ENCODE data around the gene ANP32B.

Gene ANP32B

DNA sequence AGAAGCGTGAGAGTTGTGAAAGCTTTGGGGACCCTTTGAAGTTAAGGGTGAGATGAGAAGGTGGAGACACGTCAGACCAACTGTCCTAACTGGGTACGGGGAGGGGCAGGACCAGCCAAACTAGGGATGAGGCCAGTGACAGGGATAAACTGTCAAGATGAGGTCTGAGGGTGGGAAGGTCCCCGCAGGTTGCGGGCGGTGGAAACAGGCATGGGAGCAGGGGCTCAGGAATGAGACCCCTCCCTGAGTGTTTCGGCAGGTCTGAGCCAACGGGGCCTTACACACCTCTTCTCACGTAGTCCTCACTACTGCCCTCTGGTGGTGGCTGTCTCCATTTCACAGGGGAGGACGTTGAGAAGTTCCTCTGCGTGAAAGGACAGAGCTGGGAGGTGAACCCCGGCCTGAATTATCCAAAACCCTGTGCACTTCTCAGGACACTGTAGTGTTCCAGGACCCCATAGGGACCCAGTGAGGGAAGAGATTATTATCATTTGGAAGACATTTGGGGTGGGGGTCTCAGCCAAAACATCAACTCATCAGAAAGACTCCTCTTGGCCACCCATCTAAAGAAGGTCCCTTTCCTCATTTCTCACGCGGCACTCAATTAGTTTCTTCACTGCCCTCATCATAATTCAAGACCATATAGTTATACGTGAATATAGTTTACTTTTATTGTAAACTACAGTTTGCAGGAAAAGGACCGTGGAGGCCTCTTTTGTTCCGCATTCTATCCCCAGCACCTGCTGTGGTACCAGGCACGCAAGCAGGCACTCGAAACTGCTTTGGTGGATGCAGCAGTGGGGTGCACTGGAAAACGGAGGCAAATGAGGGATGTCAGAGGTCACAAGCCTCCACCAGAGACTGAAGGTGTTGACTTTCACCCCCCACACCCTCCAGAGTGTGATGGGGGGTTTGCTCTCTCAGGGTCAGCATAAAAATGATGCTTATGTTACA is 51.7 kb downstream of the ANP32B start:
- peak; percentile 89 for DNase-seq

DNA sequence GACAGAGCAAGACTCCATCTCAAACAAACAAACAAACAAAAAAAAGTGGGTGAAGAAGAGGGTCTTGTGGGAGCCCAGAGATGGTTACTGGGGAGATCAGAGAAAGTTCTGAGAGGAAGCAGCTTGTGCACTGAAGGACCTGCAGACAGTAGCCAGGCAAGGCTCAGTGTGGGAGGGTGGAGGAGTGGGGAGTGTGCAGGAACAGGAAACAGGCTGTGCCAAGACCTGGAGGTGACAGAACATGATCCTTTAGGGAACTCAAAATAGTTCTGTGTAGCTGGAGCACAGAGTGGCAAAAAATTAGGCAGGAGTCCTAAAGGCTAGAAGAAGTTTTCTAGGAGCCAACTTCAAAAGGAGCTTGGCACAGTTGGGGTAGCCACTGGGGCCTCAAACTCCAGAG is 54.2 kb downstream of the ANP32B start:
- DNase-seq, result no peak

DNA sequence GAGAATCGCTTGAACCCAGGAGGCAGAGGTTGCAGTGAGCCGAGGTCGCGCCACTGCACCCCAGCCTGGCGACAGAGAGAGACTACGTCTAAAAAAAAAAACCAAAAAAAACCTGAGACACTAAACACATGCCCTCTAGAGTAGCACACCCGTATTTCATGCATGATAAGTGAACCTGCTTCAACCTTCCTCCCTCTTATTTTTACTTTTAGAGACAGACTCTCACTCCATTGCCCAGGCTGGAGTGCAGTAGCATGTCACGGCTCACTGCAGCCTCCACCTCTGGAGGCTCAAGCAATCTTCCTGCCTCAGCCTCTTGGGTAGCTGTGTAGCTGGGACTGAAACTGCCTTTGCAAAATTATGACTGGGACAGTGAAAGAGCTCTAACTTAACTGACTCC is 55.8 kb downstream of the ANP32B start:
- no peak for DNase-seq

DNA sequence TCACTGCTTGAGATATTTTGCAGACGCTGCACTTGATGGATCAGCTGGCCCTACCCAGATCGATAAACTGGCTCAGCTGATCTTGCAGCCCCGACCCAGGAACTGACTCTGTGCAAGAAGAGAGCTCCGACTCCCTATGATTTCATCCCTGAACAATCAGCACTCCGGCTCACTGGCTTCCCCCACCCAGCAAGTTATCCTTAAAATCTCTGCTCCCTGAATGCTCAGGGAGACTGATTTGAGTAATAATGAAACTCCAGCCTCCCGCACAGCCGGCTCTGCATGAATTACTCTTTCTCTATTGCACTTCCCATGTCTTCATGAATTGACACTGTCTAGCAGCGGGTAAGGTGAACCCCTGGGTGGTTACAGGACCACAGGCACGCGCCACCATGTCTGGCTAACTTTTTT is 56.5 kb downstream of the ANP32B start:
- no peak for DNase-seq

DNA sequence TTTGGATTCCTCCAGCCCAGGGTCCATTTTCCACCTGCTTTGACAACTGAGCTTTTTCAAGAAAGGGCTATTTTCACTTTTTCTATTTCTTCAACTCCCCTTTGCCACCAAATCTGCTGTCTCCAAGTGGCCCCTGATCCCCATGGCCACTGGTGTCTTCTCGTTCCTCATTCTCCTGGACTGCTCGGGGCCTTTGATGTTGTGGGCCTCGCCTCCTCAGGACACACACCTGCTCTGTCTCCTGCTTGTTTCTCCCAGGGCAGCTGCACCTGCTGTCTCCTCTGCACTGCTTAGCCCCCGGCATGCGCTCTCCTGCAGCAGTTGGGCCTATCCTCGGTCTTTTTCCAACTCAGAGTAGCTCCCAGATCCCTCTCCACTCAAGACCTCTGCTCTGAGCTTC is 57.1 kb downstream of the ANP32B start:
- DNase-seq, result no peak

DNA sequence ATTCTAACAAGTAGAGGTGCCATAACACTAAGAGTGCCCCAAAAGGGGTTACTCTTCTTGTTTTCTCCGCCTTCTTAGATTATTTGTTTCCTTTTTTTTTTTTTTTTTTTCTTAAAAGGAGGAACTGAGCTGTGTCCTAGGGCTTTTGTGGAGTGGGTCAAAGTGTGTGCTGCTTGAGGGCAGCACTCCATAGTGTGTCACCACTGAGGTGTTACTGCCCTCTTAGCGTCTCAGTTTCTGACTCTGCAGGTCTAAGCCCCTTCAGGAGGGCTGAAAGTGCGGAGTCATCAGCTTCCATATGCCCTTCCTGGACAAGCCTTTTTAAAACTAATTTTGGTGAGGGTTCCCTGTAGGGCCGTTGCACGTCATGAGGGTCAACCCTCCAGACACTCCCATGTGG is 60.8 kb downstream of the ANP32B start:
- DNase-seq, result no peak

DNA sequence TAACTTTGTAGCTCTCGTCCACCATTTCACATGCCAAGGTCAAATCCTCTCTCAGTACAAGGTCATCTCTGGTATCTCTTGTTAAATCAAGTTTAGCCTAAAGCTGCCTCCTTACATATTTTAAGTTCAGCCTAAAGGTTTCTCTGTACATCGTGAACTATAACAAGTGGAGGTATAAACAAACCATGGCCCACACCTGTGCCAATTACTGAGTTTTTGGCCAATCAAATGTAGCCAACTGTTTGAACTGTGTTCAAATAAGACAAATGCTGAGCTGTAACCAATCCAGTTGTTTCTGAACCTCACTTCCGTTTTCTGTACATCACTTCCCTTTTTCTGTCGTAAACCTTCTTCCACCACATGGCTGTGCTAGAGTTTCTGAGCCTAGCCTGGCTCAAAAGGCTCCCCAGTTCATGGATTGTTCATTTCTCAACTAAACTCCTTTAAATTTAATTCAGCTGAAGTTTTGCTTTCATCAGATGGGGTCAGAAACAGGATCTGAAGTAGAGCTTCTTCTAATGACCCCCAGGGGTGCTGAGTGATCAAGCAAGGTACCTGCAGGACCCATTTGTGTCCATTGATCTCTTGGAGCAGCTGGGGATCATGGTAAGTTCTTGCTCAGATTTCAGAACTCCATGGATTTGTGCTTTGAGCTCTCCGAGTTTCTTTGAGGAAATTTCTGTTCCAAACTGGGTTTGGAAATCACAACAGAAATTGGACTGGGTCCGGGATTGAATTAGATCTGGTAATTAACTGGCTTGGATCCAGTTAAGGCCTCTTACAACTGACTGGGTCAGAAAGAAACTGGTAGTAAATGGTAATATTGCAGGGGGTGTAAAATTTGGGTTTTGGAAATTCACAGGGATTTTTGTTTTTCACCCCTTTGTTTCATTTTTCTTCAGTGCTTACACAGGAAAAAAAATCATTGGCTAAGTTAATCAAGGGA is 62.4 kb downstream of the ANP32B start:
- peak; percentile 86 for DNase-seq

DNA sequence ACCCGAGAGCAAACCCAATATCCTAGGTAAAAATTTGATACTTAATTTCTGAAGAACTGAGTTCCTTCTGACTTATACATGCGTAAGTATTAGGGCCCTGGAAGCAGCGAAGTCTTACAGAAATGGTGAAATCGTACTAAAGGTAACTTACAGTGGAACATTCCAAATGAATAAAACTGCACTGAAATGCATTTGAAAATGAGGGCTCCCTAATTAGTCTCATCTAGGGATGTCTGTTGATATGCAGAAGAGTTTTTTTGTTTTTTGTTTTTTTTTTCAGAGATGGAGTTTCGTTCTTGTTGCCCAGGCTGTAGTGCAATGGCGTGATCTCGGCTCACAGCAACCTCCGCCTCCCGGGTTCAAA is 63.0 kb downstream of the ANP32B start:
- no peak for DNase-seq

DNA sequence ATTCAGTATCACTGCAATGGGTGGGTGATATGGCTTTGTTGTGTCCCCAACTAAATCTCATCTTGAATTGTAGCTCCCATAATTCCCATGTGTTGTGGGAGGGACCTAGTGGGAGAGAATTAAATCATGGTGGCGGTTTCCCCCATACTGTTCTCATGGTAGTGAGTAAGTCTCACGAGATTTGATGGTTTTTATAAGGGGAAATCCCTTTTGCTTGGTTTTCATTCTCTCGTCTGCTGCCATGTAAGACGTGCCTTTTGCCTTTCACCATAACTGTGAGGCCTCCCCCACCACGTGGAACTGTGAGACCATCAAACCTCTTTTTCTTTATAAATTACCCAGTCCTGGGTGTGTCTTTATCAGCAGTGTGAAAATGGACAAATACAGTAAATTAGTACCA is 63.9 kb downstream of the ANP32B start:
- DNase-seq, result peak; percentile 33

DNA sequence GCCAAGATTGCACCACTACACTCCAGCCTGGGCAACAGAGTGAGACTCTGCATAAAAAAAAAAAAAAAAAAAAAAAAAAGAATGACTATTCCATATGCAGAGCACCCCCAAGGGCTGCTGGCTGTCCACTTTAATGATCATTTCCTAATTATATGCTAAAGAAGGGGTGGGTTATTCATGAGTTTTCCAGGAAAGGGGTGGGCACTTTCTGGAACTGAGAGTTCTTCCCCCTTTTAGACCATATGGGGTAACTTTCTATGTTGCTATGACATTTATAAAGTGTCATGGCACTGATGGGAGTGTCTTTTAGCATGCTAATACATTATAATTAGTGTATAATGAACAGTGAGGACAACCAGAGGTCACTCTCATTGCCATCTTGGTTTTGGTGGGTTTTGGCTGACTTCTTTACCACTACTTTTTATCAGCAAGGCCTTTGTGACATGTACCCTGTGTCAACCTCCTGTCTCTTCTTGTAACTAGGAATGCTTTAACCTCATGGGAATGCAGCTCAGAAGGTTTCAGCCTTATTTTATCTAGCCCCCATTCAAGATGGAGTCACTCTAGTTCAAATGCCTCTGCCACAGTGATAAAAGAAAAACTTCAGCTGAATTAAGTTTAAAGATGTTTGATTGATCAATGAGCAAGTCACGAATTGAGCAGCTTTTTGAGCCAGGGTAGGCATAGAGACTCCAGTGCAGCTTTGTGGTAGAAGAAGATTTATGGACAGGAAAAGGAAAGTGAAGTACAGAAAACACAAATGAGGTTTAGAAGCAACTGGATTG is 66.3 kb downstream of the ANP32B start:
- no peak for DNase-seq

DNA sequence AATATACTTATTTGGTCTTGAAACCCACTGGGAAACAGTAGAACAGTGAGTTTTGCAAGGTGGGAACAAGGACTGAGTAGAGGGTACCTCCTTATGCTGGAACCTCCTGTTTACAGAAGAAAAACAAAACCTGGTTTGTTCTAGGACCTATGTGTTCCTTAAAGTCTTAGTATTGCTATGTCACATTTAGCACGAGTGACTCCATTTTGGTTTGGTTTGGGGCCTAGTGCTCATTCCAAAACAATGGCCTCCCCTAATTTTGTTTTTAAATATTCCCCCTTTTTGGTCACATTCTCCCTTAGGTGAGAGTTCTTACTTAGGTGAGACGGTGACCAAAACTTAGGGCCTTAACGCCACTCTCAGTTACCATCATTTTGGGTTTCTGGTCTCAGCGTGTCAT is 67.2 kb downstream of the ANP32B start:
- DNase-seq, result no peak

DNA sequence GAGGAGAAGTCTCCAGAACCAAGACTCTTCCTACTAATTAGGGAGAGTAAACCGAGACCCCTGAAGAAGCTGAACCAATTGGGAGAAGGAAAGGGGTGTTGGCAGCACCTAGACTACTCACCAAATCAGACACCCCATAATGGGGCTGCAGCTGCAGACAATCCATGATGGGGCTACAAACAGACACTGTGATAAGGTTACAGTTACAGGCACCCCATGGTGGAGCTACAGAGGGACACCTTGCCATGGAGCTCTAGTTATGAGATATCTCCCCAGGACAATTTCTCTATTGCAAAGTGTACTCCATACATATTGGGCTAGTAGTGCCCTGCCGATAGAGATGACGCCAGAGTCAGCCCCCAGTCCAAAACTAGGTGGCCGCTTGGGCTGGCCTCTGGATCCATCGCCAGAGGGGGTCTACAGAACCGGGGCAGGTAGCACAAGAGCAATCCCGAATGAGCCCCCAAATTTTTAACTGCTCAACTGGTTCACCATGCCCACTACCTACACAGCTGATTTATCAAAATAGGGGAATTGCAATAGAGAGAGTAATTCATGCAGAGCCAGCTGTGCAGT is 71.3 kb downstream of the ANP32B start:
- DNase-seq, result no peak

DNA sequence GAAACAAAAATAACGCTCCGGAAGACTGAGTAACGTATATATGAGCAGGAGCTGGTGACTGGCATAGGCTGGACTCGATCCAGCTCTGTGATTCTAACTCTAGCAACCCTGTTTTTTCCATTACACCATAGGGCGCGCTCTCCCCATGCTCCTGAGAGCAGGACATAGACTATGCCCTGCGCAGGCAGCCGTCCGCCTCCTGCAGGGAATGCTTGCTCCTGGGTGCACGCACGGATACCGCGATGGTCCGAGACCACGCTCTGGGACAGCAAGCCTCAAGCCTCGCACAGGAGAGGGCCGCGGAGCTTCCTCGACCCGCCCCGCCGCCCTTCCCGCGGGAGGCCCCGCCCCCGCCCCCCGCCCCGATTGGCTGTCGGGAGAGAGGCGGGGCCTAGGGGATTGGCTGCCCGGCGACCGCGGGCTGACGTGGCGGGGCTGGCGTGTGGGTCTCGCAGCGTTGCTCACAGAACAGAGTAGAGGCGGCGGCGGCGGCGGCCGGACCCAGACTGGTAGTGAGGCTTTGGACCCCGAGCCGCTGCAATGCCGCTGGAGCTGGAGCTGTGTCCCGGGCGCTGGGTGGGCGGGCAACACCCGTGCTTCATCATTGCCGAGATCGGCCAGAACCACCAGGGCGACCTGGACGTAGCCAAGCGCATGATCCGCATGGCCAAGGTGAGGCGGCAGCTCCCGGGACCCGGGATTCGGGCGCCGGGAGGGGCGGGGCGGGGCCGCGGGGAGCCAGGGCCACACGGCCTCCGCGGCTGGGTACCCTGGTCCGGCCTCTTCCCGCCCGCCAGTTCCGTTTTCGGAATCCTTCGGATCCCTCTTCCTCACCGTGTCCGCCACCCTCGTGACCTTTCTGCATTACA is 73.4 kb downstream of the ANP32B start, which contains the start of gene NANS:
Gene NANS, plus strand, starts transcription at position 464 of the 869 bp plus-strand sequence. Its CDS starts 77 bp downstream, at position 541.
- DNase-seq, result peak; percentile 95

DNA sequence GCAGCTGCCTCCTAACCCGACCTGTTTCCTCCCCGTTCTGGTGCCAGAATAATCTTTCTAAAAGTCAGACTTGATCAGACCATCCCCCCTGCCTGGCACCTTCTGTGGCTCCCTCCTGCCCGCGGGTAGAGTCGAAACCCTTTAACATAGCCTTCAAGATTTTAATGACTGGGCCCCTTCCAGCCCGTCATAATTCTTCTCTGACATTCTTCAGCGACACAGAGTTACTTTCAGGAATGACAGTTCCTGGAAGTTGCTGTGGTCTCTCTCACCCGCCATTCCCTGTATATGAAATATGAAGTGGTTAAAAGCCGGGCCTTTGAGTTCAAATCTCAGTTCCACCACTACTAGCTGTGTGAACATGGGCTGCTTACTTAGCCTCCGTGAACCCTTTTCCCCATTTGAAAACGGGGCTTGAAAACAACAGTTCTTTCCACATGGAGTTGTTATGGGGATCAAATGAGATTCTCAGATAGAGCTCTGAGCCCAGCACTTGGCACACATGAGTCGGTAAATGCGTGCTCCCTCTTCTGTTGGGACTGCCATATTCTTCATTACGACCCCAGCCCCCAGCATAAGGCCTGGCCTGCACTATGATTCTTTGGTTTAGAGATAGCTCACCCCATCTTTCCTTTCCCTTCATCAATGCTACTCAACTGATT is 74.1 kb downstream of the ANP32B start:
- DNase-seq, result no peak

DNA sequence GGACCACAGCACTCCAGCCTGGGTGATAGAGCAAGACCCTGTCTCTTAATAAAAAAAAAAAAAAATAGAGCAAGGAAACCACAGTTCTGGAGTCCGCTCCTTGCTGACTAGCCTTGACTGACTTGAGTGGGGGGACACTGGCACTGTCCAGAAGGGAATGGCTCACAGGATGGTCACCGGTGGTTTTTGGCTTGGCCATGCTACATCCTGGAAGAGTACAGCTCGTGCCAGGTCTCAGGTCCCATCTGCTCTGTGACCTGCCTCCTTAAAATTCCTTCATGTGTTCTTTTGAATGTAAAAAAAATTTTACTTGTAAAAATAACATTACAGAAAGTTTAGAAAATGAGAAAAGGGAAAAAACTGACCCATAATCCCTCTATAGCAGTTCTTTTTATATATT is 79.0 kb downstream of the ANP32B start:
- DNase-seq, result no peak

DNA sequence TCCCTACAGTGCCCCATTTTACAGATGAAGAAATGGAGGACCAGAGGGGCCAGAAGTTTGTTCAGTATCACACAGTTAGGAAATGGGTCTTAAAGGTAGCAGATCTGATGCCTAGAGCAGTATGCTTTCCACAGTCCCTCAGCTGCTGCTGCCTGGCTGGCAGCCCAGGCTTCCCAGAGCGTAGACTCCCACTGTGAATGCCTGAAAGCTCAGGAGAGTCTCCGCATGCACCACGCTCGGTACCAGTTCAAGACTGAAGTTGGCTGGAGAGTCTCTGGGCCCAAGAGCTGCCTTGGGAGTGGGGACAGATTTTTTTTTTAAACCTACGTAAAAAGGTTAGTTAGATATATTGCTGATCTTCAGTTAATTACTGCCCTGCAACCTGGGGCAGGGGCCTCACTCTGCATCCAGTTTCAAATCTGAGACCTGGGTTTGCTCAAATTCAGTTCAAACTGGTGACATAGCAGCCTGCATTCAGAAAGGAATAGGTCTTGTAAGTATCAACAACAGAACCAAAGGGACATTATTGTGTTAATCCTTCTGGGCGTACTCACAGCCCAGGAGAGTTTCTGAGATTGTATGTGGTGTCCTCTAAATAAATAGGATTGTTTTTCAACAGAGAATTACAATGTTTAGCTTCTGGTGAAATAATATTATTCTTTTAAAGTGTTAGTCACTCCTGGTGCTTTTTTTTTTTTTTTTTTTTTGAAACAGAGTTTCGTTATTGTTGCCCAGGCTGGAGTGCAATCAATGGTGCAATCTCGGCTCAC is 81.7 kb downstream of the ANP32B start:
- DNase-seq, result no peak

Measured in activated CD4-positive, alpha-beta T cell treated with anti-CD3 and anti-CD28 coated beads, Interleukin-2, amount 50 U/mL, for 16 hours (primary cell).